GM12878 (cell line): ENCODE results near the gene ATP5F1D.

Experiments
- ATF3 ChIP-seq: IDR thresholded peaks from 2 replicates; pipeline ENCODE4 v1.6.1; 2011; ENCODE audit warnings: low read depth, mild to moderate bottlenecking, low read length, moderate library complexity, borderline replicate concordance; ENCODE audit errors: extremely low read depth
- CTCF ChIP-seq, 3 experiments: IDR thresholded peaks in 2 of 3; conservative IDR thresholded peaks in 1 of 3; 2 replicates each; pipeline ENCODE4 v1.5.1; 2011; ENCODE audit warnings: low read depth in 3 of 3, low read length in 3 of 3, mild to moderate bottlenecking in 3 of 3, control low read depth in 2 of 3, moderate library complexity in 2 of 3, inconsistent platforms in 1 of 3, mixed read lengths in 1 of 3; ENCODE audit not compliant: control insufficient read depth in 2 of 3, insufficient read depth in 1 of 3; ENCODE audit errors: extremely low read depth in 1 of 3
- E2F4 ChIP-seq: IDR thresholded peaks from 2 replicates; pipeline ENCODE4 v1.6.1; 2012; ENCODE audit warnings: low read depth, low read length, improper control_type of control experiment
- EP300 ChIP-seq, 2 experiments: fragments of 150-350 bp in 1 of 2; IDR thresholded peaks; 2 replicates each; pipeline ENCODE4 v1.6.1; 2011 to 2012; ENCODE audit warnings: low read depth in 2 of 2, low read length in 2 of 2, borderline replicate concordance in 1 of 2, improper control_type of control experiment in 1 of 2, inconsistent platforms in 1 of 2; ENCODE audit not compliant: control insufficient read depth in 1 of 2
- EZH2 ChIP-seq: IDR thresholded peaks from 2 replicates; pipeline ENCODE4 v1.6.1; 2012; ENCODE audit warnings: low read depth, mild to moderate bottlenecking, control low read depth, inconsistent platforms, low read length, borderline replicate concordance; ENCODE audit not compliant: control insufficient read depth
- GABPA ChIP-seq: IDR thresholded peaks from 2 replicates; pipeline ENCODE4 v1.6.1; 2014; ENCODE audit warnings: antibody characterized with exemption, low read depth, mild to moderate bottlenecking, inconsistent platforms
- POLR2A ChIP-seq: IDR thresholded peaks from 2 replicates; pipeline ENCODE4 v1.6.1; 2011; ENCODE audit warnings: low read depth, mild to moderate bottlenecking, low read length
- POLR2AphosphoS5 ChIP-seq: IDR thresholded peaks from 2 replicates; pipeline ENCODE4 v1.6.1; 2011; ENCODE audit warnings: mild to moderate bottlenecking, low read length, inconsistent platforms
- SRF ChIP-seq, 2 experiments: IDR thresholded peaks; 2 replicates each; pipeline ENCODE4 v1.6.1; 2011; ENCODE audit warnings: low read depth in 2 of 2, low read length in 2 of 2, mild to moderate bottlenecking in 1 of 2, moderate library complexity in 1 of 2
- TARDBP ChIP-seq: IDR thresholded peaks from 2 replicates; pipeline ENCODE4 v1.6.1; 2016; ENCODE audit warnings: borderline replicate concordance
- TCF12 ChIP-seq: IDR thresholded peaks from 2 replicates; pipeline ENCODE4 v1.6.1; 2011; ENCODE audit warnings: low read depth, mild to moderate bottlenecking, low read length
- ZBTB40 ChIP-seq: fragments of 450-650 bp; IDR thresholded peaks from 2 replicates; pipeline ENCODE4 v1.6.1; 2016; ENCODE audit warnings: mild to moderate bottlenecking, moderate library complexity, borderline replicate concordance

GRCh38 chr19:1221904-1222255 is 19.7 kb upstream of the ATP5F1D start:
- no peak for TF ChIP-seq POLR2A
- no peak for TF ChIP-seq ATF3
- no peak for TF ChIP-seq CTCF (IDR thresholded peaks at IDR 0.05 in 2 of 3, conservative IDR thresholded peaks at IDR 0.05 in 1 of 3; ENCODE audit: control insufficient read depth in 2 of 3, extremely low read depth in 1 of 3, insufficient read depth in 1 of 3, low read depth in 3 of 3, low read length in 3 of 3)
- no peak for TF ChIP-seq GABPA
- no peak for TF ChIP-seq EZH2
- no peak for TF ChIP-seq TARDBP
- no peak for TF ChIP-seq TCF12
- TF ChIP-seq EP300 (IDR thresholded peaks at IDR 0.05; ENCODE audit: borderline replicate concordance in 1 of 2, control insufficient read depth in 1 of 2, low read depth in 2 of 2, low read length in 2 of 2) = no peak
- TF ChIP-seq E2F4 = no peak
- no peak for TF ChIP-seq SRF (IDR thresholded peaks at IDR 0.05; ENCODE audit: low read depth in 2 of 2, low read length in 2 of 2)
- TF ChIP-seq POLR2AphosphoS5 = no peak
- TF ChIP-seq ZBTB40 = no peak
